GM18498 (cell line): ENCODE results near the gene DDR1.
"Not testable (repeated sequence)": the region's sequence is repeated elsewhere in the genome, so short reads cannot be mapped to it uniquely, and the experiment has no call there.

Experiments
- ATAC-seq: cut with Tn5 transposase; IDR thresholded peaks from one replicate; pipeline ENCODE4 v1.9.1; 2021; ENCODE audit warnings: mild to moderate bottlenecking, moderate library complexity; ENCODE audit not compliant: unreplicated experiment

The DDR1 gene

DNA sequence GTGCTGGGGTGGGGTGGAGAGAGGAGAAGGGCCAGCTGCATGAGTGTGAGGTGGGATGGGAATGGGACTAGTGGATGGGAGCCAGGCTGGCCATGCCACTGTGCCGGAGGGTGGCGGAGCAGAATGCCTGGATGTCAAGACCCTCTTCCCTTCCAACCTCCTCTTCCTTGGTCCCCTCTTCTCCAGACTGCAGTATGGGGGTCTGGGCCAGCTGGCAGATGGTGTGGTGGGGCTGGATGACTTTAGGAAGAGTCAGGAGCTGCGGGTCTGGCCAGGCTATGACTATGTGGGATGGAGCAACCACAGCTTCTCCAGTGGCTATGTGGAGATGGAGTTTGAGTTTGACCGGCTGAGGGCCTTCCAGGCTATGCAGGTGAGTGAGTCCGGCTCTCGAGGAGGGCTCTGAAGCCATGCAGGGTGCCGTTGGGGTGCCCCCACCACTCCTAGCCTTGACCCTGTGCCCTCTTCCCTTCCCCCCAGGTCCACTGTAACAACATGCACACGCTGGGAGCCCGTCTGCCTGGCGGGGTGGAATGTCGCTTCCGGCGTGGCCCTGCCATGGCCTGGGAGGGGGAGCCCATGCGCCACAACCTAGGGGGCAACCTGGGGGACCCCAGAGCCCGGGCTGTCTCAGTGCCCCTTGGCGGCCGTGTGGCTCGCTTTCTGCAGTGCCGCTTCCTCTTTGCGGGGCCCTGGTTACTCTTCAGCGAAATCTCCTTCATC is 7.7 kb downstream of the DDR1 start:
- no peak for ATAC-seq

DNA sequence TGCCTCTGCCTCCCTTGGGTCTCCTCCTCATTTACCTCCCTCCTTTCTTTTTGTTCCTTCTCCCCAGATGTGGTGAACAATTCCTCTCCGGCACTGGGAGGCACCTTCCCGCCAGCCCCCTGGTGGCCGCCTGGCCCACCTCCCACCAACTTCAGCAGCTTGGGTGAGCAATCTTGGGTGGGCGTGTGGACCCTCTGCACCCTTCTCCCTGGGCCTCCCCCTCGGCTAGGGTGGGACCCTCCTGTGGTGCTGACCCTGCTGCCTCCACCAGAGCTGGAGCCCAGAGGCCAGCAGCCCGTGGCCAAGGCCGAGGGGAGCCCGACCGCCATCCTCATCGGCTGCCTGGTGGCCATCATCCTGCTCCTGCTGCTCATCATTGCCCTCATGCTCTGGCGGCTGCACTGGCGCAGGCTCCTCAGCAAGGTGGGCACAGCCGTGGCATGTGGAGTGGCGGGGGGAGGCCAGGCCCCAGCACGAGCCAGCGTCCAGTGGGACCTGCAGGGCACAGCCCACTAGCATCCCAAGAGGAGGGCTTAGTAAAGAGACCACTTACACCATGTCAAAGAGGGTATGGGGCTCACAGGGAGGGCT is 8.8 kb downstream of the DDR1 start:
- ATAC-seq = no peak

DNA sequence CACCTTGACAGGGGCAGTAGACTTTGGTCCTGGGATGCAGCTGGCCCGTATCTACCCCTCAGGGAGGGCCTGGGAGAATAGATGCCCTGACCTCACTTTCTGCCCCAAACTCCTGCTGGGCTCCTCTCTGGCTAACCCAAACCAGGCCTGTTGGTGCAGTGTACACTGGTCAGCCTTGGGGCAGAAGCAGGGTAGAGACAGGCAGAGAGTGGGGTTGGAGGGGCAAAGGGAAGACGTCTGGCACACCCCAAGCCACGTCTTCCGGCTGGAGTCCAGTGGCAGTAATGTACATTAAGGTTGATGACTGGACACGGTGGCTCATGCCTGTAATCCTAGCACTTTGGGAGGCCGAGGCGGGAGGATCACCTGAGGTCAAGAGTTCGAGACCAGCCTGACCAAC is 9.3 kb downstream of the DDR1 start:
- no peak for ATAC-seq

DNA sequence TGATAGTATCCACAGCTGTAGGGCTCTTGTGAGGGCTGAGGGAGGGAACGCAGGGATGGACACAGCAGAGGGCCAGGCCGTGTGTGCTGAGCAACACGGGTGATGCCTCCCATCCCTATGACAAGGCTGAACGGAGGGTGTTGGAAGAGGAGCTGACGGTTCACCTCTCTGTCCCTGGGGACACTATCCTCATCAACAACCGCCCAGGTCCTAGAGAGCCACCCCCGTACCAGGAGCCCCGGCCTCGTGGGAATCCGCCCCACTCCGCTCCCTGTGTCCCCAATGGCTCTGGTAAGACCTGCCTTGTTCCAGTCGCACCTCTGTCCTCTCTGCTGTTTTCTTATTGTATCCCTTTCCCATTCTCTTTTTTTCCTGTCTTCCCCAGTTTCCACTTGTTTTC is 10.1 kb downstream of the DDR1 start:
- no peak for ATAC-seq

DNA sequence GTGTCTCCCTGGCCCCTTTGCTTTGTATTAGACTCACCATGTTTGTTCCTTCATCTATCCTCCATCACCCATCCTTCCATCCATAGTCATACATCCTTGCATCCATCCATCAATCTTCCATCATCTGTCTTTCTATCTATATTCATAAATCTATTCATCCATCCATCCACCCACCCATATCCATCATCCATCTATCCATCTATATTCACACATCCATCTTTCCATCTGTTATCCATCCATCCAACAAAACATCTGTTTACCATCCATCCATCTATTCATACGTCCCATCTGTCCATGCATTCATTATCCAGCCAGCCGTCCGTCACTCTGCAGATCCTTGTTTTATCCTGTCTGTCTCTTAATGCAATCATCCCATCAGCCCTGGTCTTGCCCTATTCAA is 10.6 kb downstream of the DDR1 start:
- no peak for ATAC-seq

DNA sequence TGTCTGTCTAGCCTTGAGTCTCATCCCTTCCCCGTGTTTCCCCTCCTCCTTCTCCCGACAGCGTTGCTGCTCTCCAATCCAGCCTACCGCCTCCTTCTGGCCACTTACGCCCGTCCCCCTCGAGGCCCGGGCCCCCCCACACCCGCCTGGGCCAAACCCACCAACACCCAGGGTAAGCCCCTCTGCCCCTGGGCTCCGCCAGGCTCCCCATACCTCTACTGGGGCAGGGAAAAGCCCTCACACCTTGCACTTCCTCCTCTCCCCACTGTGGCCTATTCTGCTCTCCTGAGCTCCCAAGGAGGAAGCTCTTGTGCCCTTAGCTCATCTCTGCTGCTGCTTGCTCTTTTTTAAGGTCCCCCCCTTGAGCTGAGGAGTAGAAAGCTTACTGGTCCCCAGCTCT is 11.0 kb downstream of the DDR1 start:
- no peak for ATAC-seq

DNA sequence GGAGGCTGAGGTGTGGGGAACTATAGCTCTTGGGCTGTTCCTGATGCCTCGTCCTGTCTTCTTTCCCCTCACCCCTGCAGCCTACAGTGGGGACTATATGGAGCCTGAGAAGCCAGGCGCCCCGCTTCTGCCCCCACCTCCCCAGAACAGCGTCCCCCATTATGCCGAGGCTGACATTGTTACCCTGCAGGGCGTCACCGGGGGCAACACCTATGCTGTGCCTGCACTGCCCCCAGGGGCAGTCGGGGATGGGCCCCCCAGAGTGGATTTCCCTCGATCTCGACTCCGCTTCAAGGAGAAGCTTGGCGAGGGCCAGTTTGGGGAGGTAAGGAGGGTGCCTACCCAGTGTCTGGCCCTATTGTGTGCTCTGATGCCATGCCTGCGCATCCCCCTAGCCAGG is 12.2 kb downstream of the DDR1 start:
- ATAC-seq = no peak

DNA sequence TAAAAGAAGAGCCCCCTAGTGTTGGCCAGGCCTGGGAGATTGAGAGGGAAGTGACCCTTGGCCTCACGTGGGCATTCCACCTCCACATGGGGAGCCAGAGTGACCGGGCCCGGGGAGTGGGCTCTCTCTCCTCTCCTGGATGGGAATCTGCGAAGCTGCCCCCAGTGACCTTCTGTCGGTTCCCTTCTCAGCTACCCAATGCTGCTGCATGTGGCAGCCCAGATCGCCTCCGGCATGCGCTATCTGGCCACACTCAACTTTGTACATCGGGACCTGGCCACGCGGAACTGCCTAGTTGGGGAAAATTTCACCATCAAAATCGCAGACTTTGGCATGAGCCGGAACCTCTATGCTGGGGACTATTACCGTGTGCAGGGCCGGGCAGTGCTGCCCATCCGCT is 13.6 kb downstream of the DDR1 start:
- ATAC-seq = no peak

DNA sequence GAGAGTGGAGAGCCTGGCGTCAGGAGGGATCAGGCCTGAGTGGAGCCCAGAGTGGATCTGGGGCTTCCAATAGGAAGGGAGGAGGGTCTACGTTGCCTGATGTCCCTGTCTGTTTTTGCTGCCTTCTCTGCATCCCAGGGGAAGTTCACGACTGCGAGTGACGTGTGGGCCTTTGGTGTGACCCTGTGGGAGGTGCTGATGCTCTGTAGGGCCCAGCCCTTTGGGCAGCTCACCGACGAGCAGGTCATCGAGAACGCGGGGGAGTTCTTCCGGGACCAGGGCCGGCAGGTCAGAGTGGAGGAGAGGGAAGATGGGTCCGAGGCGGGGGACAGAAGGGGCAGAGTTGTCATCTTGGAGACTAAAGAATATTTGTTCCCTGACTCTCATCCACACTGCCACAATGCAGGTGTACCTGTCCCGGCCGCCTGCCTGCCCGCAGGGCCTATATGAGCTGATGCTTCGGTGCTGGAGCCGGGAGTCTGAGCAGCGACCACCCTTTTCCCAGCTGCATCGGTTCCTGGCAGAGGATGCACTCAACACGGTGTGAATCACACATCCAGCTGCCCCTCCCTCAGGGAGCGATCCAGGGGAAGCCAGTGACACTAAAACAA is 14.5 kb downstream of the DDR1 start:
- ATAC-seq = no peak

DNA sequence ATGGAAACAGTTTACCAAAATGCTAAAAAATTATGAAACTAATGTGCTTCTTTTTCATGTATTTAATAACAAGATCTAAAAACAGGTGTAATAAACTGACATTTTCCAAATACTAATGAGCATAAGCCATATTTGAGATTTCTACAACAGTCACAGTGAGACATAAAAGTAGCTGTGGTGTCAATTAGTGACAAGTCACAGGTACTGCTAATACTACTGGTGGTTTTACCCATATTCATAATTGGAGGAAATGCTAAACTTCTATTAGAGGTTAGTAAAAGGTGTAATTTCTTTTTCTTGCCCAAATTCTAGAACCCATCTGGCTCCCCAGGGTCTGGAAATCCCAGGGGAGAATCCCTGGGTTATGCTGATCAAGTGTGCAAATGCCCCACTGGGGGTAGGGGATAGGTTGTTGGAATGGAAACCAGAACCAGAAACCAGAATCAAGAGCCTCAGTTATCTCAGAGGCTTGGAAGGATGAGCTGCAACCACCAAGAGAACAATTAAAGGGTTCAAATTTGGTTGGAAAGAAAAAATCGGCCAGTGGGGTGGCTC is 16.6 kb downstream of the DDR1 start:
- no peak for ATAC-seq

DNA sequence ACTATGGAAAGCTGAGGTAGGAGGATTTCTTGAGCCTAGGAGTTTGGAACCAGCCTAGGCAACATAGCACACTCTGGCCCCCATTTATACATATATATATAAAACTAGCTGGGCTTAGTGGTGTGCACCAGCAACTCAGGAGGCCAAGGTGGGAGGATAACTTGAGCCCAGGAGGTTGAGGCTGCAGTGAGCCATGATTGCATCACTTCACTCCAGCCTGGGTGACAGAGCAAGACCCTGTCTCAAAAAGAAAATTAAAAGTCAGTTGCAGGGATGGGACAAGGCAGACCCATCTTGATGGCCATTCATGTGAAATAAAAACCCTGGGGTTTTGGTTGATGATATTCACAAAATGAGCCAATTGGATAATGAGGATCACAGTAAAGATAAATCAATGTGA is 17.1 kb downstream of the DDR1 start:
- ATAC-seq = no peak

DNA sequence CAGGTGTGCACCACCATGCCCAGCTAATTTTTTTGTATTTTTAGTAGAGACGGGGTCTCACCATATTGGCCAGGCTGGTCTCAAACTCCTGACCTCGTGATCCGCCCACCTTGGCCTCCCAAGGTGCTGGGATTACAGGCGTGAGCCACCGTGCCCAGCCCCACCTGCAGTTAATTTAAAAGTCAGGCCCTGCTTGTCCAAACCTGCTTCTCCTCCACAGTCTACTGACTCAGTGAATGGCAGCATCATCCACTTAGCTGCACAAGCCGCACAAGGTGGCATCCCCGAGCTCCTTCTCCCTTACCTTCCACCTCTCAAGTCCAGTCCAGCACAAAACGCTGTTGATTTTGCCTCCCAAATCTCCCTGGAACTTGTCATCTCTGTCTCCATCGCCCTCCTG is 17.9 kb downstream of the DDR1 start:
- ATAC-seq = not testable (repeated sequence)

DNA sequence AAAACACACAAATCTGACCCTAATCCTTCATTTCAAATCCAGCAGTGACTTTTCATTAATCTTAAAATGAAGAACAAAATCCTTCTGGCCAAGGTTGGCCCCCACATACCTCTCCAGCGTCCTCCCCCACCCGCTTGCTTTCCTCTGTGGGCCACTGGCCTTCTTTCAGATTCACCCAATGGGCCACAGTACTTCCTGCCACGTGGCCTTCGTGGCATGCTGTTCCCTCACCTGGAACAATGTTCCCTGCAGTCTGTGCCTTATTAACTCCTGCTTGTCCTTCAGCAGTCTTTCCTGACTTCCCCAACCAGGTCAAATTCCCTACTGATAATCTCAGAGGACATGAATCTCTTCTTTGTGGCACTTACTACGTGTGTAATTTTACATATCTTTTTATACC is 18.4 kb downstream of the DDR1 start:
- ATAC-seq = no peak

DNA sequence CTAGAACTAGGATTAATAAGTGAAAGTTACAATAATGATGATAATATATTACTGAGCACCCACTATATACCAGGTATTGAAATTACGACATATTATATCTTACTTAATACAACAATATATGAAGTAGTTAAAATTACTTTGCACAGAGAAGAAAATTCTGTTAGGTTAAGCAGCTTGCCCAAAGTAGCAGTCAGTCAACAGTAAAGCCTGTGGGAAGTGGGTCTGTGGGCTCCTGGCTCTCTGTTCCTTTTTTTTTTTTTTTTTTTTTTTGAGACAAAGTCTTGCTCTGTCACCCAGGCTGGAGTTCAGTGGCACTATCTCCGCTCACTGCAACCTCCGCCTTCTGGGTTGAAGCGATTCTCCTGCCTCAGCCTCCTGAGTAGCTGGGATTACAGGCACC is 18.9 kb downstream of the DDR1 start:
- no peak for ATAC-seq

DNA sequence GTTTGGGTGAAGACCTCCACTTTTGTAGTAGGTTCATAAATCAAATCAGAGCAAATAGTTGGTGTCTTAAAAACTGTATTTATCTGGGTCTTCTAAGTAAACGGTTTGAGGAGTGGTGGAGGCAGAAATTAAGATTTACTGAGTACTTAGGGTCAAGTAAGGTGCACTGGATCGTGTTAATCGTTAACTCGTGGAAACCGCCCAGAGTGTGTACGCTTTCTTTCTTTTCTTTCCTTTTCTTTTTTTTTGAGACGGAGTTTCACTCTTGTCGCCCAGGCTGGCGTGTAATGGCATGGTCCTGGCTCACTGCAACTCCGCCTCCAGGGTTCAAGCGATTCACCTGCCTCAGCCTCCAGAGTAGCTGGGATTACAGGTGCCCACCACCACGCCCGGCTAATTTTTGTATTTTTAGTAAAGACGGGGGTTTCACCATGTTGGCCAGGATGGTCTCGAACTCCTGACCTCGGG is 23.0 kb downstream of the DDR1 start:
- not testable (repeated sequence) for ATAC-seq

DNA sequence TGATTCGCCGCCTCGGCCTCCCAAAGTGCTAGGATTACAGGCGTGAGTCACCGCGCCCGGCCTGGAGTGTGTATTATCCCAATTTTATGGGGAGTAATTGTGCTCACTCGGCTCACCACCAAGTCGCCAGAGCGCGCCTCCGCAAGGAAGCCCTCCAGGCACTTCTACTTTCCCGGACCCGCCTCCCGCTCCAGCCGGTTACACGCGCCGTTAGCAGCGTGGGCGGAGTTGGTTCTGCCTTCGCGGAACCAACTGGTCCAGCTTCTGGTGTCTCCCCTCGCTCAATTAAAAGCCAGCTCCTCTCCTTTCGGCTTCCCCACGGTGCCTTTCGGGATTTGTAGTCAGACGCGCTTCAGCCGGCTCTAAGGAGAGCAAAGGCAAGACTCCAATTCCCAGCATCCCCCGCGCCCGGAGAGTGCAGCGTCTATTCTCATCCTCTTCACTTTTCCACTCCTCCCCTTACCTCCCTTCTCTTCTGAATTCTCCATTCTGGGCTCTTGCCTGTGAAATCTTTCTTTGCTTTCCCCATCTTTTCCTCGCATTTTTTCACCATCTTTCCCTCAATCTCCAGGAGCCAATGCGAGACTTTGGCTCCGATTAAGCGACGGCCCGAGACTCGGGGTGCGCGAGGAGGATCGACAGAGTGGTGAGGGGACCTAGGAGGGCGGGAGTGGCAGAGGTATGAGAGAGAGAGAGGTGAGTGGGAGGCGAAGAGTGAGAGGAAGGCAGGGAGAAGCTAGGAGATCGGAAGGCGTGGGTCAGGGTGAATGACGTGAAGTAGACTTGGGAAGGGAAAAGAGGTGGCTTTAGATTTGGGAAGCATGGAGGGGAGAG is 23.7 kb downstream of the DDR1 start, which contains the start of gene GTF2H4:
Gene GTF2H4 (plus strand): TSS at position 450 of the 834 bp plus-strand sequence.
- peak; percentile 95 for ATAC-seq

DNA sequence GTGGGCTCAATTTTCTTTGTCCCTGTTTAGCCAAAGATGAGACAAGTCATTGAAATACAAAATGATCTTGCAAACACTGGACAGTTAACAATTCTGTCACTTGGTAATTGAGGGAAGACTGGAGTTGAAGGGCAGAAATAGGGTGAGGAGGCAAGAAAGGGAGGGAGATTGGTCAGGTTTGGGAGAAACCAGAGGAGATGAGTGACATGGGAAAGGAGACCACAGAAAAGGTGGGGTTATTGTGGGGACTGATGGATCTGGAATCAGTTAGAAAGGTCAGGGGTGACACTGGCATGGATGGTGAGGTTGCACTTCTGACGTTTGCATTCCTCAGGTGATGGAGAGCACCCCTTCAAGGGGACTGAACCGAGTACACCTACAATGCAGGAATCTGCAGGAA is 24.4 kb downstream of the DDR1 start:
- no peak for ATAC-seq

DNA sequence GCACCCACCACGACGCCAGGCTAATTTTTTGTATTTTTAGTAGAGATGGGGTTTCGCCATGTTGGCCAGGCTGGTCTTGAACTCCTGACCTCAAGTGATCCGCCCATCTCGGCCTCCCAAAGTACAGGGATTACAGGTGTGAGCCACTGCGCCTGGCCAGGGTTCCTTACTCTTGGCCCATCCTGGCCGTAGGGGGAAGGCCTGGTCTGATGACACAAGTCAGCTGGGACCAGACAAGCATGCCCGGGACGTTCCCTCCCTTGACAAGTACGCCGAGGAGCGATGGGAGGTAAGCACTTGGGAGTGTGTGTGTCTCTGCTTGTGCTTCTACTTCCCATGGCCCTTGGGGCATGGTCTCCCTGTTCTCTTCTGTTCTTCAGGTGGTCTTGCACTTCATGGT is 26.2 kb downstream of the DDR1 start:
- ATAC-seq = not testable (repeated sequence)

DNA sequence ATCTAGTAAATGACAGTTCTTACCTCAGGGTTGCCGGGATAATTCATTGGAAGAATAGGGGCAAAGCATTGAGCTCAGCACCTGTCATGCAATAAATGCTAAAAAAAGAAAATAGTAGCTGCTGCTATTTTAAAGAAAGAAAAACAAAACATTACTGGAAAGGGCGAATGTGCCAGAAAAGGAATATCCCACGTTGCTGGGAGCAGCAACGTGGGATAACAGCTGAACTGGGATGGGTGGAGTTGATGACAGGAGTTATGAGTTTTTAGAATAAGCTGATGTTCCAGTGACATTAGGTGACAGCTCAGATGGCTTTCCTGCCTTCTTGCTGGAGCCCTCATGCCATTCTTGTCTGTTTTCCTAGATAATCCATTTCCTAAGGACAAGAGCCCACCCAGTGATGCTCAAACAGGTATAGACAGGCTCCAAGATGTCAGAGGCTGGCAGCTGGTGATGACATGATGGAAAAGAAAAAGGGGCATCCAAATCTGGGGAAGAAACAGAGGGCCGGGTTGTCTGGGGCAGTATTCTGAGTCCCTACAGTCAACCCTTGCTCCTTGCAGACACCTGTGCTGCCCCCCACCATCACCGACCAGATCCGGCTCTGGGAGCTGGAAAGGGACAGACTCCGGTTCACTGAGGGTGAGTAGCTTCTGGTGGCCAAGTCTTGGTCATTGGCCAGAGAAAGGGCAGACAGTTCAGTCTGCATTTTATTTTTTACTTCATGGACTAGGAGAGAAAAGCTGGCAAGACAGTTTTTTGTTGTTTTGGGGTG is 28.6 kb downstream of the DDR1 start:
- ATAC-seq = no peak

DNA sequence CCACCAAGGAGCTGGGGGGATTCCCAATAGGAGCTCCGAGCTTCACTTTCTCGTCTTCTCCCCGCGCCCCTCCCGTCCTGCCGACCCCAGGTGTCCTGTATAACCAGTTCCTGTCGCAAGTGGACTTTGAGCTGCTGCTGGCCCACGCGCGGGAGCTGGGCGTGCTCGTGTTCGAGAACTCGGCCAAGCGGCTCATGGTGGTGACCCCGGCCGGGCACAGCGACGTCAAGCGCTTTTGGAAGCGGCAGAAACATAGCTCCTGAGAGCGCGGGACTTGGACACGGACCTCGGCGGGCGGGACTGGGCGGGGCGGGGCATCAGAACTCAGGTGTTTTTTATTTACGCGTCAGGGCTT is 29.4 kb downstream of the DDR1 start:
- ATAC-seq = peak; percentile 17
